Measurements from ENCODE around the gene RFX1.

Gene RFX1

GRCh38 chr19:13920940-13921747, 85.0 kb downstream of the RFX1 start:
- peak; percentile 80 for DNase-seq (ENCODE audit: low read depth)
- H3K4me3 ChIP-seq (ENCODE audit: low read depth, low read length): no peak overlapping the region
- TF ChIP-seq CTCF (IDR thresholded peaks at IDR 0.05; ENCODE audit: low read depth, low read length): no peak
- peak; percentile 69; the same call in 1 of the 2 replicates for TF ChIP-seq MAX (IDR thresholded peaks at IDR 0.05; ENCODE audit: low read depth, low read length)

GRCh38 chr19:13920524-13920923, 85.6 kb downstream of the RFX1 start:
- H3K4me3 ChIP-seq (ENCODE audit: low read depth, low read length): no peak overlapping the region
- DNase-seq (ENCODE audit: low read depth): no peak
- TF ChIP-seq CTCF (IDR thresholded peaks at IDR 0.05; ENCODE audit: low read depth, low read length) (no peak), MAX (IDR thresholded peaks at IDR 0.05; ENCODE audit: low read depth, low read length) (no peak), MYC (IDR thresholded peaks at IDR 0.05; ENCODE audit: low read depth, low read length) (no peak), POLR2A (IDR thresholded peaks at IDR 0.05; ENCODE audit: extremely low read depth, insufficient read length) (no peak)

- no peak overlapping the region for H3K4me3 ChIP-seq (ENCODE audit: low read depth, low read length)
- DNase-seq (ENCODE audit: low read depth): no peak
- TF ChIP-seq POLR2A (IDR thresholded peaks at IDR 0.05; ENCODE audit: extremely low read depth, insufficient read length) (no peak), MAX (IDR thresholded peaks at IDR 0.05; ENCODE audit: low read depth, low read length) (no peak), CTCF (IDR thresholded peaks at IDR 0.05; ENCODE audit: low read depth, low read length) (no peak), MYC (IDR thresholded peaks at IDR 0.05; ENCODE audit: low read depth, low read length) (no peak)
Observed at GRCh38 chr19:13918726-13919411, 87.3 kb downstream of the RFX1 start.

- TF ChIP-seq MAX (IDR thresholded peaks at IDR 0.05; ENCODE audit: low read depth, low read length) (no peak), POLR2A (IDR thresholded peaks at IDR 0.05; ENCODE audit: extremely low read depth, insufficient read length) (no peak), MYC (IDR thresholded peaks at IDR 0.05; ENCODE audit: low read depth, low read length) (no peak), CTCF (IDR thresholded peaks at IDR 0.05; ENCODE audit: low read depth, low read length) (no peak)
- H3K4me3 ChIP-seq (ENCODE audit: low read depth, low read length): no peak overlapping the region
- DNase-seq (ENCODE audit: low read depth): no peak
Observed at GRCh38 chr19:13917888-13918406, 88.2 kb downstream of the RFX1 start.

GRCh38 chr19:13914777-13915176, 91.3 kb downstream of the RFX1 start:
- TF ChIP-seq MYC (IDR thresholded peaks at IDR 0.05; ENCODE audit: low read depth, low read length): no peak
- TF ChIP-seq MAX (IDR thresholded peaks at IDR 0.05; ENCODE audit: low read depth, low read length): no peak
- no peak for DNase-seq (ENCODE audit: low read depth)
- no peak overlapping the region for H3K4me3 ChIP-seq (ENCODE audit: low read depth, low read length)

- TF ChIP-seq MAX (IDR thresholded peaks at IDR 0.05; ENCODE audit: low read depth, low read length) (no peak), POLR2A (IDR thresholded peaks at IDR 0.05; ENCODE audit: extremely low read depth, insufficient read length) (no peak), CTCF (IDR thresholded peaks at IDR 0.05; ENCODE audit: low read depth, low read length) (no peak), MYC (IDR thresholded peaks at IDR 0.05; ENCODE audit: low read depth, low read length) (no peak)
- no peak overlapping the region for H3K4me3 ChIP-seq (ENCODE audit: low read depth, low read length)
- DNase-seq (ENCODE audit: low read depth): no peak
Observed at GRCh38 chr19:13913352-13913751, 92.8 kb downstream of the RFX1 start.

Data from NB4 (cell line).